ENCODE results near the gene TMA7. TPM values are rescaled to one million over a fixed set of nuclear protein-coding genes. Genes with fewer than 3 reads are reported as not detected.

Gene TMA7
- total RNA-seq, 3 donors from 2014 or later: 130 to 193 (median 153) TPM

DNA sequence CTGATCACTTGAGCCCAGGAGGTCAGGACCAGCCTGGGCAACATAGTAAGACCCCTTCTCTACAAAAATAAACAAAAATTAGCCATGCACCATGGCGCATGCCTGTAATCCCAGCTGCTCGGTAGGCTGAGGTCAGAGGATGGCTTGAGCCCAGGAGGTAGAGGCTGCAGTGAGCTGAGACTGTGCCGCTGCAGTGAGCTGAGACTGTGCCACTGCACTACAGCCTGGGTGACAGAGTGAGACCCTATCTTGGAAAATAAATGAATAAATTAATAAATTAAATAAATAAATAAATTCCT is 53.1 kb downstream of the TMA7 start:
- DNase-seq: no peak
- TF ChIP-seq, protein P1, sequence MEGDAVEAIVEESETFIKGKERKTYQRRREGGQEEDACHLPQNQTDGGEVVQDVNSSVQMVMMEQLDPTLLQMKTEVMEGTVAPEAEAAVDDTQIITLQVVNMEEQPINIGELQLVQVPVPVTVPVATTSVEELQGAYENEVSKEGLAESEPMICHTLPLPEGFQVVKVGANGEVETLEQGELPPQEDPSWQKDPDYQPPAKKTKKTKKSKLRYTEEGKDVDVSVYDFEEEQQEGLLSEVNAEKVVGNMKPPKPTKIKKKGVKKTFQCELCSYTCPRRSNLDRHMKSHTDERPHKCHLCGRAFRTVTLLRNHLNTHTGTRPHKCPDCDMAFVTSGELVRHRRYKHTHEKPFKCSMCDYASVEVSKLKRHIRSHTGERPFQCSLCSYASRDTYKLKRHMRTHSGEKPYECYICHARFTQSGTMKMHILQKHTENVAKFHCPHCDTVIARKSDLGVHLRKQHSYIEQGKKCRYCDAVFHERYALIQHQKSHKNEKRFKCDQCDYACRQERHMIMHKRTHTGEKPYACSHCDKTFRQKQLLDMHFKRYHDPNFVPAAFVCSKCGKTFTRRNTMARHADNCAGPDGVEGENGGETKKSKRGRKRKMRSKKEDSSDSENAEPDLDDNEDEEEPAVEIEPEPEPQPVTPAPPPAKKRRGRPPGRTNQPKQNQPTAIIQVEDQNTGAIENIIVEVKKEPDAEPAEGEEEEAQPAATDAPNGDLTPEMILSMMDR (IDR thresholded peaks at IDR 0.05): no peak
- ATAC-seq: no peak
- H3K9me3 ChIP-seq: no peaks in the 10 kb centered on the region
- intact Hi-C loops (cut with DNase I, micrococcal nuclease): no loop called here
- no peak overlapping the region for H3K4me3 ChIP-seq
- H3K4me1 ChIP-seq (ENCODE audit: low read depth): no peaks in the 10 kb centered on the region
- H3K36me3 ChIP-seq (ENCODE audit: low read depth): no peaks in the 10 kb centered on the region

Other genes starting within 250 kb of the TMA7 start
- gene CAMP, start 216.8 kb upstream of the TMA7 start, total RNA-seq: not detected
- 10 to 100 TPM in 2 of 3 donors, 1 to 10 TPM in 1; 5.9 to 18.6 (median 12.5) TPM for gene ZNF589, start 199.2 kb upstream of the TMA7 start, total RNA-seq
- gene NME6, start 138.9 kb upstream of the TMA7 start, total RNA-seq: 10 to 100 TPM; 23.5 to 29.9 (median 25.9) TPM
- gene SPINK8, start 106.6 kb upstream of the TMA7 start, total RNA-seq: not detected
- not detected for gene FBXW12, start 68.0 kb upstream of the TMA7 start, total RNA-seq
- 100 to 1,000 TPM in 2 of 3 donors, 10 to 100 TPM in 1; 98.1 to 136 (median 127) TPM for gene PLXNB1, start 10.2 kb upstream of the TMA7 start, total RNA-seq
- gene CCDC51, start 138 bp upstream of the TMA7 start, total RNA-seq: 10 to 100 TPM; 13.0 to 15.3 (median 14.8) TPM
- gene ATRIP, start 6.5 kb downstream of the TMA7 start, total RNA-seq: 1 to 10 TPM; 4.5 to 7.2 (median 6.2) TPM
- 100 to 1,000 TPM; 106 to 120 (median 115) TPM for gene SHISA5, start 63.9 kb downstream of the TMA7 start, total RNA-seq
- 10 to 100 TPM in 2 of 3 donors, 1 to 10 TPM in 1; 4.4 to 14.2 (median 10.8) TPM for gene PFKFB4, start 116.5 kb downstream of the TMA7 start, total RNA-seq
- gene UCN2, start 123.5 kb downstream of the TMA7 start, total RNA-seq: under 1 TPM in 1 of 3 donors, not detected in 2; 0.19 TPM
- gene COL7A1, start 155.1 kb downstream of the TMA7 start, total RNA-seq: 1 to 10 TPM; 2.8 to 6.8 (median 3.9) TPM
- 100 to 1,000 TPM; 384 to 562 (median 554) TPM for gene UQCRC1, start 169.4 kb downstream of the TMA7 start, total RNA-seq
- gene TMEM89, start 181.5 kb downstream of the TMA7 start, total RNA-seq: 1 to 10 TPM in 1 of 3 donors, under 1 TPM in 1, not detected in 1; 0.65 to 1.1 TPM
- gene SLC26A6, start 195.2 kb downstream of the TMA7 start, total RNA-seq: 100 to 1,000 TPM in 2 of 3 donors, 10 to 100 TPM in 1; 78.6 to 161 (median 104) TPM
- 1 to 10 TPM; 1.1 to 2.7 (median 2.3) TPM for gene CELSR3, start 222.6 kb downstream of the TMA7 start, total RNA-seq
- gene NCKIPSD, start 245.7 kb downstream of the TMA7 start, total RNA-seq: 10 to 100 TPM; 21.7 to 27.3 (median 23.7) TPM